Retinal pigment epithelial cell (primary cell): ENCODE data around the gene ARF4.

ENCODE experiments used
- DNase-seq: peaks from one replicate; pipeline ENCODE4 v3.0.0-alpha.2; 2010; ENCODE audit warnings: low read depth
- H3K4me3 ChIP-seq: 2 replicates; pipeline ENCODE4 v1.5.1; 2011; ENCODE audit warnings: mild to moderate bottlenecking, low read length, control low read depth, moderate library complexity
- CTCF ChIP-seq: conservative IDR thresholded peaks from 2 replicates; pipeline ENCODE4 v1.5.1; 2011; ENCODE audit warnings: low read depth, low read length, control low read depth, inconsistent platforms

Gene ARF4

GRCh38 chr3:57582474-57583168, 14.5 kb downstream of the ARF4 start:
- no peak for DNase-seq
- H3K4me3 ChIP-seq: no peak overlapping the region
- TF ChIP-seq CTCF: peak; percentile 40

GRCh38 chr3:57577801-57578200, 19.3 kb downstream of the ARF4 start:
- TF ChIP-seq CTCF: no peak
- H3K4me3 ChIP-seq: no peak overlapping the region
- no peak for DNase-seq

- no peak for TF ChIP-seq CTCF
- no peak for DNase-seq
- H3K4me3 ChIP-seq: no peak overlapping the region
These were observed 21.0 kb downstream of the ARF4 start for GRCh38 chr3:57575966-57576626.

GRCh38 chr3:57572096-57572495, 25.0 kb downstream of the ARF4 start:
- no peak overlapping the region for H3K4me3 ChIP-seq
- TF ChIP-seq CTCF: no peak
- DNase-seq: no peak

- no peak for TF ChIP-seq CTCF
- no peak overlapping the region for H3K4me3 ChIP-seq
- DNase-seq: no peak
These were observed 26.3 kb downstream of the ARF4 start for GRCh38 chr3:57570878-57571277.

GRCh38 chr3:57569859-57570450, 27.2 kb downstream of the ARF4 start:
- DNase-seq: no peak
- TF ChIP-seq CTCF: no peak

GRCh38 chr3:57559526-57559925, 37.6 kb downstream of the ARF4 start:
- no peak overlapping the region for H3K4me3 ChIP-seq
- DNase-seq: no peak

More at GRCh38 chr3:57569859-57570450, 27.2 kb downstream of the ARF4 start:
- H3K4me3 ChIP-seq: no peak overlapping the region

More at GRCh38 chr3:57559526-57559925, 37.6 kb downstream of the ARF4 start:
- no peak for TF ChIP-seq CTCF
